Left kidney (tissue), 2 donors: ENCODE data around the gene STX1B. TPM values are rescaled to one million over a fixed set of nuclear protein-coding genes. Genes with fewer than 3 reads are reported as not detected.
"Not testable (repeated sequence)": the region's sequence is repeated elsewhere in the genome, so short reads cannot be mapped to it uniquely, and the experiment has no call there.

Source experiments
- DNase-seq: peaks from one replicate; pipeline ENCODE4 v3.0.0-alpha.2; 2013
- polyA plus RNA-seq: library from polyadenylated mRNA; unstranded; fragments of 120-200 nt; gene quantifications from one replicate; pipeline ENCODE4 v1.2.1, GENCODE V29; 2013; ENCODE audit not compliant: insufficient read length

STX1B gene
- polyA plus RNA-seq, 1 donor, result 2.5 TPM

DNA sequence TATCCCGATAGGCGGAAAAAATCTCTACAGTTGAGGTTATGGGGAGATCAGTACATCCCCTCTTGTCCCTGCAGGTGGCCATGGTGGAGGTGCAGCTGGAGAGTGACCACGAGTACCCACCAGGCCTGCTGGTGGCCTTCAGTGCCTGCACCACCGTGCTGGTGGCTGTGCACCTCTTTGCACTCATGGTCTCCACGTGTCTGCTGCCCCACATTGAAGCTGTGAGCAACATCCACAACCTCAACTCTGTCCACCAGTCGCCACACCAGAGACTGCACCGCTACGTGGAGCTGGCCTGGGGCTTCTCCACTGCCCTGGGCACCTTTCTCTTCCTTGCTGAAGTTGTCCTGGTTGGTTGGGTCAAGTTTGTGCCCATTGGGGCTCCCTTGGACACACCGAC is 57.3 kb downstream of the STX1B start:
- no peak for DNase-seq

- no peak for DNase-seq
Observed at GRCh38 chr16:30951750-30952149, 58.7 kb downstream of the STX1B start.

GRCh38 chr16:30951193-30951592 is 59.2 kb downstream of the STX1B start:
- DNase-seq, result no peak

- no peak for DNase-seq
Observed at GRCh38 chr16:30950516-30951065, 59.8 kb downstream of the STX1B start.

GRCh38 chr16:30949650-30950515 is 60.6 kb downstream of the STX1B start:
- DNase-seq, result no peak

DNA sequence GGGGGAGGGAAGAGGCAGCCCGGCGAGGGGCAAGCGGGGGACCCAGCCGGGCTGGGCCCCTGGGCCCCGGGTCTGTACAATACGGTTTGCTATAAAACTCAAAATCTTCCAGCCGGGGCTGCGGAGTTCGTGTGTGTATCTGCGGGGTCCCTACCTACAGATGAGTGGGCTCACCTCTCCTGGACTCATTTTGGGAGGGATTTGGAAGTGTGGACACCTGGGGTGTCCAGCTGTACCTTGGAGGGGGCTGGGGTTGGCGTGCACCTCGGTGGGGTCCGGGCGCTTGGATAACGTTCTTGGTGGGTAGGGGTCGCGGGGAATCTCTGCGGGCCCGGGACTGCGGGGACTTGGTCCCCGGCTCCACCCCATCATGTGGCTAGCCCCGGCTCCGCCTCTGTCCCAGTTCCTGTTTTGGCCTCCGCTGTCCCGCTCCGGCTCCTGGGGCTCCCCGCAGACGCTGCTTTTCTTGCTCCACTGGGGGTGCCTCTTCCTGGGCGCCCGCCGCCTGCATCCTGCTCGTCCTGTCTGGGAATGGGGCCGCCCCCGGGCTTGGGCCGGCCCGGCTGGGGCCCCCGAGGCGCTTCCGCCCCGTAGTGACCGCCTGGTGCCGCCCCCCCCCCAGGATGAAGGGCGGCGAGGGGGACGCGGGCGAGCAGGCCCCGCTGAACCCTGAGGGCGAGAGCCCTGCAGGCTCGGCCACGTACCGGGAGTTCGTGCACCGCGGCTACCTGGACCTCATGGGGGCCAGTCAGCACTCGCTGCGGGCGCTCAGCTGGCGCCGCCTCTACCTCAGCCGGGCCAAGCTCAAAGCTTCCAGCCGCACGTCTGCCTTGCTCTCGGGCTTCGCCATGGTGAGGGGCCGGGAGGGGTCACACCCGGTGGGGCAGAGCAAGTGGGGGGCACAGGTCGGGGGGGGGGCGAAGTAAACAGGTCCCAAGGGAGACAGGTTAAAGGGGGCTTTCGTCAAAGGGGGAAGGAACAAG is 61.5 kb downstream of the STX1B start, which contains the start of gene ORAI3:
TSS of gene ORAI3 (plus strand) at position 402 of the 983 bp plus-strand sequence. CDS start at position 624, 222 bp downstream.
- peak; percentile 65 for DNase-seq

DNA sequence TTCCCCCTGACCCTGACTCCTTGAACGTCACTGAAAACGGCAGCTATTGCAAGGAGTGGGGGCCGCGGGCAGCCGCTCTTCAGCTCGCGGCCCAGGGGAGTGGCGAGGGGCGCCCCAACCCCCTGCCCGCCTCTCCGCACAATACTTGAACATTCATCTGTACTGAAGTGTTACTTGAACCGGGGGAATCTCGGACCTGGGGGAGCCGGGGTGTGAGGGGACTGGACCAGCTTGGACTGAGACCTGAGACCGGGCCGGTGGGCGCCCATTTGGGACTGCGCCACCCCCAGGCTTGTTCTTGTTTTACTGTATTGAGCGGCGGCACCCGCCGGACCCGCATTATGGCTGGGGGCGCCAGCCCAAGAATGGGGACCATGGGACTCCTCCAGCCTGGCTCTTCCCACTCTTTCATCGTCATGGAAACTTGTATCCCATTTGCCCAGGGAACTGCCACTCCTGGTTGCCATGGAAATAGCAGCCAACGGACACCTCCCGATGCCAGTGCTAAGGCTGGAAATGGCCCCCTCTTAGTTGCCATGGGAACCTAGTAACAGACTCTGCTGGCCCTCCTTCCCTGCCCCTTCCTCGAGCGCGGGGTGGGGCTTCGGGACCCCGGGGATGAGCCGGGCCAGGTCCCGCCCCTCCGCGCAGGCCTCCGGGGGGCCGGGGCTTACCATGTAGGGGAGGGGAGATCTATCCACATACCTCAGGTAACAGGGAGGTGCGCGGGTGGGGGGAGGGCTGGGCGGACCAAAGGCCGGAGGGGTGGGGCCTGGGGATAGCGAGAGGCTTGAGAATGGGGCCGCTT is 62.4 kb downstream of the STX1B start:
- DNase-seq, result peak; percentile 99

DNA sequence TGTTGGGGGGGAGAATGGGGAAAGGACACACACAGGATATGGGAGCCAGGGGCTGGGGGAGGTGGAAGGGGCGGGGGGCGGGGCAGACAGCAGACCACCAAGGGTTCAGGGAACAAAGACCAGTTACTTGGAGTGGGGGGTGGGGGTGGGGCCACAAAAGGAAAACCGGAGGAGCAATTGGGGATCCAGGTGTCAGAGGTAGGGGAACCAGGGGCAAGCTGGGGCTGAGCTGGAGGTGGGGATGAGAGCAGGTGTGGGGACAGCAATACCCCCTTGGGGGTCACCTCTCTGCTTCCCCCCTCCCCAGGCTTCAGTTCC is 62.9 kb downstream of the STX1B start:
- no peak for DNase-seq

DNA sequence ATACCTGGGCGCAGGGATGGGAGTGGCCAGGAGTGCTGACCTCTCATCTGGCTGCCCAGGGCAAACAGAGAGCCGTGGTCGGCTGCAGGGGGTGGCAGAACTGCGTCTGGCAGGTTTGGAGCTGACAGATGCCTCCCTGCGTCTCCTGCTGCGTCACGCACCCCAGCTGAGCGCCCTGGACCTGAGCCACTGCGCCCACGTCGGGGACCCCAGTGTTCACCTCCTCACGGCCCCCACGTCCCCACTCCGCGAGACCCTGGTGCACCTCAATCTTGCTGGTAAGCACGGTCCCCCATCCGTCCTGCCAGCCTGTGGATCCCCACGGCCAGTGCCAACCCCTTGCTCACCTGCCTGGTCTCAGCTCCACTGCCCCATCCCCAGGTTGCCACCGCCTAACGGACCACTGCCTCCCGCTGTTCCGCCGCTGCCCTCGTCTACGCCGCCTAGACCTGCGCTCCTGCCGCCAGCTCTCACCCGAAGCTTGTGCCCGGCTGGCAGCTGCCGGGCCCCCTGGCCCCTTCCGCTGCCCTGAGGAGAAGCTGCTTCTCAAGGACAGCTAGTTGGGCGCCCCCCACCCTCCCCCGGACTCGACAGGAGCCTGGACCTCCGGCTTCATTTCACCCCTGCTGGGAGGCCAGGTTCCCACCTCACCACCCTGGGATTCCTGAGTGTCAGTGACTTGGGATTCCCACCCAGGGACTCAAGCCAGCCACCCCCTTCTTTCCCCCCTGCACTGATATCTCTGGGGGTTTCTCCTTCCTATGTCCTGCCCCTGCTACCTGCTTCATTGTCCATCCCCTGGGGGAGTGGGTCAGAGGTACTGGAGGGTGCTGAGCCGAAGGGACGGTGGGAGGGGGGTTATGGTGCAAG is 63.5 kb downstream of the STX1B start:
- DNase-seq, result no peak

- no peak for DNase-seq
Observed at GRCh38 chr16:30944352-30944751, 66.1 kb downstream of the STX1B start.

GRCh38 chr16:30942426-30942806 is 68.0 kb downstream of the STX1B start:
- no peak for DNase-seq

DNA sequence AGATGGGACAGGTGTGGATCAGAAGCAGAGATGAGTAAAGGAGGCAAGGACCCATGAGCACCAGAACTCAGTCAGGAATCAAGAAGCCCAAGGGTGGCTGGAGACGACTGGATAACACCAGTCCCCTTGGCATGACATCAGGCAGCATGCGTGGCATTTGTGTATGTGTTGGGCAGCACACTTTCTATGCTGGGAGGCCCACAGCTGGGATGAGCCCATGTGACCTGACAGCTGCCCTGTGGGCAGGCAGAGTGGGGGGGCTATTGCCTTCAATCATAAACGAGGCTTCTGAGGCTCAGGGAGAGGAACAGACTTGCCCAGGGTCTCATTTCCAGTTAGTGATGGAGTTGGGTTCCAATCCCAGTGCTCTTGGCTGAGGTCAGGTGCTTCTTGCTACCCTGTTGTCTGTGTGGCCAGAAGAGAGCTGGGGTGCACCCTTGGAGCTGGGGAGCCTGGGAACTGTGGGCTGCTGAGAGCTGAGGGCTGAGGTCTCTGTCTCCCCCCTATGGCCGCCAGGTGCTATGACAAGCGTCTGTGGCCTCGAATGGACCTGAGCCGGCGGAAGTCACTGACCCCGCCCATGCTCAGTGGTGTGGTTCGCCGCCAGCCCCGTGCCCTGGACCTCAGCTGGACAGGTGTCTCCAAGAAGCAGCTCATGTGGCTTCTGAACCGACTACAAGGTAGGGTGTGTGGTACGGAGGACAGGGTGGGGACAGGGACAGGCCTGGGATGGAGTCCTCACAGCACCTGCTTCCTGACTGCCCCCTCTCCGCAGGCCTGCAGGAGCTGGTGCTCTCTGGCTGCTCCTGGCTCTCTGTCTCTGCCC is 68.6 kb downstream of the STX1B start:
- peak; percentile 53 for DNase-seq

- DNase-seq, result not testable (repeated sequence)
Observed at GRCh38 chr16:30939571-30939970, 70.9 kb downstream of the STX1B start.

Other genes starting within 250 kb of the STX1B start
- gene CFAP119, start 248.6 kb downstream of the STX1B start, polyA plus RNA-seq, result 8.8 TPM
- gene RNF40, start 248.3 kb downstream of the STX1B start, polyA plus RNA-seq, result 121 TPM
- gene ZNF629, start 223.4 kb downstream of the STX1B start, polyA plus RNA-seq, result 27.6 TPM
- 35.0 TPM for gene BCL7C, start 116.6 kb downstream of the STX1B start, polyA plus RNA-seq
- gene CTF1, start 114.0 kb downstream of the STX1B start, polyA plus RNA-seq, result 6.4 TPM
- 16.9 TPM for gene FBXL19, start 87.1 kb downstream of the STX1B start, polyA plus RNA-seq
- gene ORAI3, start 61.6 kb downstream of the STX1B start, polyA plus RNA-seq, result 17.2 TPM
- 17.6 TPM for gene SETD1A, start 52.9 kb downstream of the STX1B start, polyA plus RNA-seq
- gene HSD3B7, start 25.4 kb downstream of the STX1B start, polyA plus RNA-seq, result 6.7 TPM
- gene STX4, start 22.9 kb upstream of the STX1B start, polyA plus RNA-seq, result 38.6 TPM
- gene ZNF668, start 63.6 kb upstream of the STX1B start, polyA plus RNA-seq, result 5.1 TPM
- 10.3 TPM for gene ZNF646, start 63.8 kb upstream of the STX1B start, polyA plus RNA-seq
- 1.3 TPM for gene PRSS53, start 78.3 kb upstream of the STX1B start, polyA plus RNA-seq
- 58.1 TPM for gene VKORC1, start 84.2 kb upstream of the STX1B start, polyA plus RNA-seq
- 33.6 TPM for gene BCKDK, start 97.7 kb upstream of the STX1B start, polyA plus RNA-seq
- 73.8 TPM for gene KAT8, start 107.0 kb upstream of the STX1B start, polyA plus RNA-seq
- gene PRSS8, start 125.1 kb upstream of the STX1B start, polyA plus RNA-seq, result 54.4 TPM
- 0.67 TPM for gene PRSS36, start 139.4 kb upstream of the STX1B start, polyA plus RNA-seq
- 928 TPM for gene FUS, start 169.5 kb upstream of the STX1B start, polyA plus RNA-seq
- 7.3 TPM for gene PYCARD, start 192.1 kb upstream of the STX1B start, polyA plus RNA-seq
- gene TRIM72, start 203.5 kb upstream of the STX1B start, polyA plus RNA-seq, result 0.17 TPM
- not detected for gene PYDC1, start 206.5 kb upstream of the STX1B start, polyA plus RNA-seq
- 1.5 TPM for gene ITGAM, start 249.3 kb upstream of the STX1B start, polyA plus RNA-seq